ENCODE data around the gene CRYBA2. TPM values are rescaled to one million over a fixed set of nuclear protein-coding genes. Genes with fewer than 3 reads are reported as not detected.

Gene CRYBA2
- total RNA-seq, result not detected

DNA sequence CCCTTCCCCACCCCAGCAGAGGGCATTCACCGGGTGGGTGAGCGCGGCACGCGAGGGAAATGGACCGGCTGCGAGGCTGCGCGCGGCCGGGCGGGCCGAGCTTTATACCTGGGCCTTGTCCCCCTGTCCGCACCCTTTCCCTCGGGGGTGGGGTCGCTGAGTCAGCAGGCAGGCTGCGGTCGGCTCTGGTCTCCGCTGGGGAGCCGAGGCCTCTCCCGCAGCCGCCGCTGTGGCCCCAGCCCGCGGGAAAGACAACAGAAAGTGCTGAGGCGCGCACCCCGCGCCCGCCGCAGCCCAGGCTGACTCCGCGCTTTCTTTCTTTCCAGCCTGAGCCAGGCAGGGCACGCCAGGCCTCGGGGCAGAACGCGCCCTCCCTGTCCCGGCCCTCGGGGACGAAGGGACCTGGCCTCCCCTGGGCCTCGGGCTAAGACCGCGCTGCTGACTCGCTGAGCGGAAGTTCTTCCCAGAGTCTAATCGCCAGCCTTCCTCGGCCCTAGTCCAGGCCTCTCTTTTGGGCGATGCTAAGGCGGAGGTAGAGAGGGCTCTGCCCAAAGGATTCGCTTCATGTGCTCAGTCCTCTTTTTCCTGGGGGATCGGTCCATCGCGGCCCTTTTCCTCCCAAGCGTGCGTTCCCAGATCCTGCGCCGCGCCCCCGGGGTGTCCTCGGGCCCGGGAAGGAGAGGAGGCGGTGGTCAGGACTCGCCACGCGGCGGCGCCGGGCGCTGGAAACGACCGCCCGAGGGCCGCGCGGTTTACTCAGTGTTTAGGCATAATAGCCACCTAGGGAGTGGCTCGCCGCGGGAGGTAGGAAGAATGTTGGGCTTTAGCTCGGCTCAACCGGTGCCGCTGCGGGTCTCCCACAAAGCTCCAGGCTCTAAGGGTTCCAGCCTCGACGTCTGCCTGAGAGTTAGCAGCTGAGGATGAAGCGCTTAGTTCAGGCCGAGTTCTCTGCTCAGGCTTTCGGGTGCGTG lies at the start of gene CRYBA2:
Gene CRYBA2, minus strand, starts transcription at position 78 of the 971 bp plus-strand sequence. CDS start 246 bp downstream, outside the sequence.
- ATAC-seq, result peak; percentile 39 to 42
- Mint-ChIP-seq H3K4me1 (ENCODE audit: low read depth) (peaks cover 5% of the 10 kb centered on the region), H3K27me3 (ENCODE audit: low read depth) (peaks cover 85% of the 10 kb centered on the region), H3K36me3 (ENCODE audit: insufficient read depth) (no peaks in the 10 kb centered on the region), H3K9me3 (no peaks in the 10 kb centered on the region), H3K4me3 (peak within 1 kb of the TSS; percentile 8)
- no peak for DNase-seq

GRCh38 chr2:219042750-219043149 lies 49.5 kb upstream of the CRYBA2 start:
- Mint-ChIP-seq H3K4me3 (no peak overlapping the region), H3K36me3 (ENCODE audit: insufficient read depth) (no peaks in the 10 kb centered on the region), H3K4me1 (ENCODE audit: low read depth) (peaks cover 7% of the 10 kb centered on the region), H3K9me3 (no peaks in the 10 kb centered on the region), H3K27me3 (ENCODE audit: low read depth) (peaks cover 71% of the 10 kb centered on the region)
- DNase-seq (no peak), ATAC-seq (no peak)

DNA sequence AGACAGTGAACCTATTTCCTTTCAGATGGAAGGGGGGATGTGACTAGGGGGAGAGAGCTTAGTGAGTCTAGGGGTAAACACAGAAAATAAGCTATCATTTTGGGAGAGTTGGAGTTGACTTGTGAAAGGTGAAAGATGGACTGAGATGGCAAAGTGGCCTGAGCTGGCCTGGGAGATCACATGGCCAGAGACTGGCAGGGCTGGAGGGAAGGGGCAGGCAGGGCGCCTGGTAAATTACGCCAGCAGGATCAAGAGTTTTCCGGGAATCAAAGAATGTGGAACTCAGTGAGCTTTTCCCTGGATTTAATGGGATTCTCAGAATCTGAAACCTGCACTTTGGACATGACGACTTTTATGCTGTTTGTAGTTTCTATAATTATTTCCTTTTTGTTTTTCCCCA lies 48.9 kb upstream of the CRYBA2 start:
- Mint-ChIP-seq H3K36me3 (ENCODE audit: insufficient read depth) (no peaks in the 10 kb centered on the region), H3K9me3 (no peaks in the 10 kb centered on the region), H3K4me1 (ENCODE audit: low read depth) (peaks cover 7% of the 10 kb centered on the region), H3K27me3 (ENCODE audit: low read depth) (peaks cover 73% of the 10 kb centered on the region), H3K4me3 (no peak overlapping the region)
- ATAC-seq (no peak), DNase-seq (no peak)

DNA sequence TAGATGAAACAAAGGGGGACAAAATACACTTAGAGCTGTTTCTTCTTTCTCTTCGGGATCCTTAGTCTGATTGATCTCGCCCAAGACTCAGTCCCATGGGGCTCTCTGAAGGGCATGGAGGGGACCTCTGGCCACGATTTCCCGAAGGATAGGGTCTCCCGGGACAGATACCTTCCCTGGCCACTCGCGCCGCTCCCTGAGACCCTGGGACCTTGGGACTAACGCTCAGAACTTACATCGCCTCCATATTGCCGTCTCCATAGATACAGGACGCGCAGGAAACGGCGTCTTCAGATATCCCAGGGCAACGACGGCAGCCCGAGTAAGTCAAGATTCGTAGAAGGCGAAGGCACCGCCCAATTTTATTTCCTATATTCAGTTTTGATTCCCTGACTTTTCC lies 48.0 kb upstream of the CRYBA2 start, which contains the start of gene CFAP65:
Gene CFAP65, minus strand, starts transcription at position 265 of the 400 bp plus-strand sequence. CDS start 2,468 bp downstream, outside the sequence.
- Mint-ChIP-seq H3K36me3 (ENCODE audit: insufficient read depth) (no peaks in the 10 kb centered on the region), H3K4me3 (peak within 1 kb of the TSS; percentile 67), H3K4me1 (ENCODE audit: low read depth) (peaks cover 7% of the 10 kb centered on the region), H3K27me3 (ENCODE audit: low read depth) (peaks cover 75% of the 10 kb centered on the region), H3K9me3 (no peaks in the 10 kb centered on the region)
- DNase-seq, result no peak
- peak in 1 of 2 donors; percentile 70 for ATAC-seq

- Mint-ChIP-seq H3K4me1 (ENCODE audit: low read depth) (peaks cover 7% of the 10 kb centered on the region), H3K4me3 (no peak overlapping the region), H3K27me3 (ENCODE audit: low read depth) (peaks cover 78% of the 10 kb centered on the region), H3K9me3 (no peaks in the 10 kb centered on the region), H3K36me3 (ENCODE audit: insufficient read depth) (no peaks in the 10 kb centered on the region)
- ATAC-seq (no peak), DNase-seq (no peak)
Measured at GRCh38 chr2:219038600-219038999, 45.4 kb upstream of the CRYBA2 start.

- no peak for DNase-seq
- ATAC-seq, result no peak
- Mint-ChIP-seq H3K36me3 (ENCODE audit: insufficient read depth) (no peaks in the 10 kb centered on the region), H3K9me3 (no peaks in the 10 kb centered on the region), H3K27me3 (ENCODE audit: low read depth) (peaks cover 77% of the 10 kb centered on the region), H3K4me3 (no peak overlapping the region), H3K4me1 (ENCODE audit: low read depth) (peaks cover 7% of the 10 kb centered on the region)
Measured at GRCh38 chr2:219037783-219038499, 44.7 kb upstream of the CRYBA2 start.

DNA sequence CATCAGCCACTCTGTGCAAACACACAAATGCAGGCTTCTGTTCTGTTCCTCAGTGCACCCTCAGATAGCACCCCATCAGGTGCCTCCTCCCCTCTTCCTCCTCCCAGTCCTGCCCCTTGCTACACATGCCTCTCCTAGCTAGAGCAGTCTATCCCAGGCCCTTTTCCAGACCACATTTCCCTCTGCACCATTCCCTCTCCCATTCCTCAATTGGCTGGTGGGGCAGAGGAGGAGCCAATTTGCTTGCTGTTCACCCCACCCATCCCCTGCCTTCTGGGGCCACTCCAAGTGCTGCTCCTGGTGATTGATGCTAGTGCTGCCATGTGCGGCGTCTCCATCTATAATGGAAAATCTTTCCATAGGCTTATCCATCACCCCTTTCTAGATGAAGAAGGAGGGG lies 42.7 kb upstream of the CRYBA2 start:
- Mint-ChIP-seq H3K9me3 (no peaks in the 10 kb centered on the region), H3K27me3 (ENCODE audit: low read depth) (peaks cover 74% of the 10 kb centered on the region), H3K4me1 (ENCODE audit: low read depth) (peaks cover under 1% of the 10 kb centered on the region), H3K36me3 (ENCODE audit: insufficient read depth) (no peaks in the 10 kb centered on the region), H3K4me3 (no peak overlapping the region)
- ATAC-seq, result no peak
- no peak for DNase-seq

- H3K4me3 Mint-ChIP-seq, result no peak overlapping the region
Measured at GRCh38 chr2:219034823-219035222, 41.6 kb upstream of the CRYBA2 start.

GRCh38 chr2:219032051-219032745 lies 39.0 kb upstream of the CRYBA2 start:
- H3K36me3 Mint-ChIP-seq (ENCODE audit: insufficient read depth), result no peaks in the 10 kb centered on the region
- H3K27me3 Mint-ChIP-seq (ENCODE audit: low read depth), result peaks cover 61% of the 10 kb centered on the region
- no peaks in the 10 kb centered on the region for H3K4me1 Mint-ChIP-seq (ENCODE audit: low read depth)
- H3K9me3 Mint-ChIP-seq, result no peaks in the 10 kb centered on the region
- ATAC-seq, result no peak
- no peak overlapping the region for H3K4me3 Mint-ChIP-seq
- DNase-seq, result no peak

More at GRCh38 chr2:219034823-219035222, 41.6 kb upstream of the CRYBA2 start:
- ATAC-seq, result no peak
- DNase-seq, result no peak
- Mint-ChIP-seq H3K4me1 (ENCODE audit: low read depth) (no peaks in the 10 kb centered on the region), H3K27me3 (ENCODE audit: low read depth) (peaks cover 69% of the 10 kb centered on the region), H3K9me3 (no peaks in the 10 kb centered on the region), H3K36me3 (ENCODE audit: insufficient read depth) (no peaks in the 10 kb centered on the region)

GRCh38 chr2:219031005-219031738 lies 38.0 kb upstream of the CRYBA2 start:
- Mint-ChIP-seq H3K36me3 (ENCODE audit: insufficient read depth) (no peaks in the 10 kb centered on the region), H3K4me3 (no peak overlapping the region), H3K4me1 (ENCODE audit: low read depth) (no peaks in the 10 kb centered on the region), H3K9me3 (no peaks in the 10 kb centered on the region), H3K27me3 (ENCODE audit: low read depth) (peaks cover 53% of the 10 kb centered on the region)
- DNase-seq (no peak), ATAC-seq (no peak)

DNA sequence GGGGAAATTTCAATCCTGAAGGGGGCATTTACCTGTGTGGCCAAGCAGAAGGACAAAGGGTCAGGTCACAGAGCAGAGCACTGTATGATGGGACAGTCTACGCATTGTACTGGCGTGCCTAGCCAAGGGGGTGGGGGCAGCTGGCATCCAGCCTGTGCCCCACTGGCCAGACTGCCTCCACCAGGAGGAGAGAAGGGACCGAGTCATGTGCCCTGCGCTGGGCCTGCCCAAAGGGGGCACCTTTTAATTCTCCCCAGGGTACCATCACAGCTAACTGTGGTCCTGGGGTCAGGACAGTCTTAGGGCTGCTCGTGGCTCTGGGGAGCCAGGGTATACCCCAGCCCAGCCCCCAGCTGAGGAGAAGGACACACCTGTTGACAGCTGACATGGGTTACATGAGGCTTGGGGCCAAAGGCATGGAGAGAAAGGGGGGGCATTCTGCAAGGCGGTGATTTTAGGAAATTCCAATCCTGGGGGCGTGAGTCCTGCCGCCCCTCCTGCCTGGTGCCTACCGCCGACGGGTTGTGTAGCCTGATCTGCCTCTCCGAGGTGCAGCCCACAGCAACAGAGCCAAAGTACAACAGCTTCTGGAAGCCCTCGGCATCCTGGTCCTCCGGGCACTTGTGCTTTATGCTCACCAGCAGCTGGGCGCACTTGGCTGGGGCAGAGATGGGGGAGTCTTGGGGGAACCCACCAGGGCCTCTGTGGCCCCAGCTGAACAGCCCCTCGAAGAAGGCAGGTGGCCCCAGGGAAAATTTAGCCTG lies 37.1 kb upstream of the CRYBA2 start:
- H3K4me1 Mint-ChIP-seq (ENCODE audit: low read depth), result no peaks in the 10 kb centered on the region
- peaks cover 46% of the 10 kb centered on the region for H3K27me3 Mint-ChIP-seq (ENCODE audit: low read depth)
- peak in 1 of 2 donors; percentile 8 for ATAC-seq

GRCh38 chr2:219029829-219030165 lies 36.6 kb upstream of the CRYBA2 start:
- Mint-ChIP-seq H3K4me1 (ENCODE audit: low read depth) (no peaks in the 10 kb centered on the region), H3K36me3 (ENCODE audit: insufficient read depth) (no peaks in the 10 kb centered on the region), H3K9me3 (no peaks in the 10 kb centered on the region), H3K4me3 (no peak overlapping the region), H3K27me3 (ENCODE audit: low read depth) (peaks cover 41% of the 10 kb centered on the region)
- peak; percentile 89 for ATAC-seq
- peak; percentile 72 for DNase-seq

More for the DNA sequence above, 37.1 kb upstream of the CRYBA2 start:
- H3K9me3 Mint-ChIP-seq, result no peaks in the 10 kb centered on the region
- no peak overlapping the region for H3K4me3 Mint-ChIP-seq
- H3K36me3 Mint-ChIP-seq (ENCODE audit: insufficient read depth), result no peaks in the 10 kb centered on the region
- no peak for DNase-seq

All from activated T-cell treated with anti-CD3 and anti-CD28 coated beads, Interleukin-2, amount 50 U/mL, for 4 hours (primary cell).